Activated CD4-positive, alpha-beta T cell treated with anti-CD3 and anti-CD28 coated beads for 4 hours (primary cell): Measurements from ENCODE around the gene PLP1.
"Not testable (repeated sequence)": the region's sequence is repeated elsewhere in the genome, so short reads cannot be mapped to it uniquely, and the experiment has no call there.

Experiments used
- DNase-seq, 2 donors: peaks; one replicate each; pipeline ENCODE4 v3.0.0-alpha.2; 2020

PLP1 gene

GRCh38 chrX:103781706-103782105 is 5.1 kb downstream of the PLP1 start:
- DNase-seq: no peak

- no peak for DNase-seq
These were observed 6.0 kb downstream of the PLP1 start for GRCh38 chrX:103782640-103783039.

GRCh38 chrX:103783196-103783595 is 6.6 kb downstream of the PLP1 start:
- no peak for DNase-seq

- no peak for DNase-seq
These were observed 7.3 kb downstream of the PLP1 start for GRCh38 chrX:103783971-103784370.

- no peak for DNase-seq
These were observed 12.4 kb downstream of the PLP1 start for GRCh38 chrX:103789004-103789403.

- no peak for DNase-seq
These were observed 14.6 kb downstream of the PLP1 start for GRCh38 chrX:103791228-103791627.

GRCh38 chrX:103791826-103792485 is 15.3 kb downstream of the PLP1 start:
- DNase-seq: no peak

- no peak for DNase-seq
These were observed 16.4 kb downstream of the PLP1 start for GRCh38 chrX:103792916-103793544.

GRCh38 chrX:103793545-103793940 is 16.9 kb downstream of the PLP1 start:
- no peak for DNase-seq

GRCh38 chrX:103794119-103794518 is 17.5 kb downstream of the PLP1 start:
- no peak for DNase-seq

GRCh38 chrX:103797691-103798090 is 21.1 kb downstream of the PLP1 start:
- DNase-seq: no peak

- no peak for DNase-seq
These were observed 23.7 kb downstream of the PLP1 start for GRCh38 chrX:103800318-103800717.

- no peak for DNase-seq
These were observed 29.2 kb downstream of the PLP1 start for GRCh38 chrX:103805860-103806259.

- no peak for DNase-seq
These were observed 30.3 kb downstream of the PLP1 start for GRCh38 chrX:103806862-103807474.

GRCh38 chrX:103811858-103812257 is 35.2 kb downstream of the PLP1 start:
- DNase-seq: no peak

- DNase-seq: not testable (repeated sequence)
These were observed 40.5 kb downstream of the PLP1 start for GRCh38 chrX:103817101-103817500.

GRCh38 chrX:103817502-103817901 is 40.9 kb downstream of the PLP1 start:
- peak in 1 of 2 donors; percentile 48 for DNase-seq

- no peak for DNase-seq
These were observed 42.4 kb downstream of the PLP1 start for GRCh38 chrX:103818842-103819619.

GRCh38 chrX:103820802-103821201 is 44.2 kb downstream of the PLP1 start:
- DNase-seq: not testable (repeated sequence)

- DNase-seq: no peak
These were observed 47.0 kb downstream of the PLP1 start for GRCh38 chrX:103823591-103823990.

GRCh38 chrX:103825881-103826280 is 49.2 kb downstream of the PLP1 start:
- DNase-seq: no peak

- DNase-seq: no peak
These were observed 51.9 kb downstream of the PLP1 start for GRCh38 chrX:103828529-103828928.

GRCh38 chrX:103830848-103831247 is 54.2 kb downstream of the PLP1 start:
- DNase-seq: no peak
